Neural cell (in vitro differentiated cells): Measurements from ENCODE around the gene FKBP4. TPM values are rescaled to one million over a fixed set of nuclear protein-coding genes. Genes with fewer than 3 reads are reported as not detected.

ENCODE experiments used
- H2AFZ ChIP-seq: fragments of 200-600, 300-800 bp; sonication (generic), shearing (Covaris generic); 2 replicates; pipeline ENCODE4 v1.6.0; 2014; ENCODE audit warnings: low read depth, mild to moderate bottlenecking, antibody characterized with exemption, low read length, moderate library complexity
- H3F3A ChIP-seq: fragments of 200-600 bp; shearing (Covaris generic); 2 replicates; pipeline ENCODE4 v1.6.1; 2016; ENCODE audit warnings: mild to moderate bottlenecking, moderate library complexity, mixed read lengths, antibody characterized with exemption, low read length; ENCODE audit not compliant: insufficient read depth, poor library complexity, severe bottlenecking
- H3K27ac ChIP-seq: fragments of 200-600, 300-800 bp; sonication (generic), shearing (Covaris generic); 2 replicates; pipeline ENCODE4 v1.5.1; 2014; ENCODE audit warnings: mild to moderate bottlenecking, low read length, moderate library complexity
- H3K27me3 ChIP-seq: fragments of 300-800, 200-600 bp; sonication (generic), shearing (Covaris generic); 2 replicates; pipeline ENCODE4 v1.6.0; 2014; ENCODE audit warnings: mild to moderate bottlenecking, low read depth, low read length, moderate library complexity; ENCODE audit not compliant: insufficient read depth
- H3K36me3 ChIP-seq: fragments of 300-800, 200-600 bp; sonication (generic), shearing (Covaris generic); 2 replicates; pipeline ENCODE4 v1.5.1; 2014; ENCODE audit warnings: mild to moderate bottlenecking, antibody characterized with exemption, low read length, moderate library complexity; ENCODE audit not compliant: insufficient read depth
- H3K4me2 ChIP-seq: fragments of 300-800, 200-600 bp; sonication (generic), shearing (Covaris generic); 2 replicates; pipeline ENCODE4 v1.6.0; 2014; ENCODE audit warnings: mild to moderate bottlenecking, low read length
- H3K4me3 ChIP-seq: fragments of 300-800, 200-600 bp; sonication (generic), shearing (Covaris generic); 2 replicates; pipeline ENCODE4 v1.5.1; 2014; ENCODE audit warnings: mild to moderate bottlenecking, low read length, moderate library complexity
- H3K79me2 ChIP-seq: fragments of 200-600 bp; shearing (Covaris generic); replicated peaks from 2 replicates; pipeline ENCODE4 v1.6.0; 2014; ENCODE audit warnings: mild to moderate bottlenecking, low read length, moderate library complexity; ENCODE audit not compliant: insufficient read depth
- H3K9ac ChIP-seq: fragments of 300-800, 200-600 bp; sonication (generic), shearing (Covaris generic); 2 replicates; pipeline ENCODE4 v1.6.1; 2016; ENCODE audit warnings: mild to moderate bottlenecking, low read length, mixed read lengths
- H3K9me2 ChIP-seq: fragments of 200-600 bp; shearing (Covaris generic); 2 replicates; pipeline ENCODE4 v1.6.1; 2016; ENCODE audit warnings: mild to moderate bottlenecking, low read length, mixed read lengths; ENCODE audit not compliant: insufficient read depth
- H3K9me3 ChIP-seq: fragments of 200-600, 300-800 bp; sonication (generic), shearing (Covaris generic); 2 replicates; pipeline ENCODE4 v1.6.1; 2016; ENCODE audit warnings: mild to moderate bottlenecking, mixed run types, low read length, moderate library complexity, mixed read lengths
- H4K20me1 ChIP-seq: fragments of 200-600 bp; shearing (Covaris generic); 2 replicates; pipeline ENCODE4 v1.6.1; 2016; ENCODE audit warnings: mild to moderate bottlenecking, mixed run types; ENCODE audit not compliant: insufficient read depth
- CTCF ChIP-seq: fragments of 450-650 bp; IDR thresholded peaks from 2 replicates; pipeline ENCODE4 v1.5.1; 2014; ENCODE audit warnings: antibody characterized with exemption, mild to moderate bottlenecking, moderate library complexity; ENCODE audit not compliant: poor library complexity, severe bottlenecking
- EP300 ChIP-seq: fragments of 450-650 bp; conservative IDR thresholded peaks from 2 replicates; pipeline ENCODE4 v1.6.1; 2014; ENCODE audit warnings: antibody characterized with exemption, mild to moderate bottlenecking, moderate library complexity; ENCODE audit not compliant: poor library complexity, severe bottlenecking
- EZH2 ChIP-seq: fragments of 200-600, 300-800 bp; shearing (Covaris generic), sonication (generic); IDR thresholded peaks from 2 replicates; pipeline ENCODE4 v1.6.1; 2014; ENCODE audit warnings: antibody characterized with exemption, low read length, borderline replicate concordance, mild to moderate bottlenecking; ENCODE audit not compliant: insufficient read depth, poor library complexity, severe bottlenecking
- MXI1 ChIP-seq: fragments of 450-650 bp; conservative IDR thresholded peaks from 2 replicates; pipeline ENCODE4 v1.6.1; 2014; ENCODE audit warnings: antibody characterized with exemption, mild to moderate bottlenecking; ENCODE audit not compliant: poor library complexity, severe bottlenecking
- POLR2AphosphoS5 ChIP-seq: IDR thresholded peaks from 2 replicates; pipeline ENCODE4 v1.6.1; 2012
- RAD21 ChIP-seq: fragments of 450-650 bp; conservative IDR thresholded peaks from 2 replicates; pipeline ENCODE4 v1.6.1; 2014; ENCODE audit warnings: antibody characterized with exemption, mild to moderate bottlenecking, moderate library complexity
- SMC3 ChIP-seq: fragments of 450-650 bp; conservative IDR thresholded peaks from 2 replicates; pipeline ENCODE4 v1.6.1; 2014; ENCODE audit warnings: antibody characterized with exemption, mild to moderate bottlenecking, moderate library complexity; ENCODE audit not compliant: poor library complexity
- TAF1 ChIP-seq: IDR thresholded peaks from 2 replicates; pipeline ENCODE4 v1.6.1; 2012; ENCODE audit warnings: low read depth
- polyA plus RNA-seq: library from polyadenylated mRNA; depleted of rRNA; stranded (reverse); fragments of >200 nt; gene quantifications from 2 replicates; pipeline ENCODE4 v1.2.3, GENCODE V29; 2014
- TF ChIP-seq, protein P1 (sequence below): IDR thresholded peaks from 2 replicates; pipeline ENCODE4 v1.6.1; 2012; ENCODE audit warnings: borderline replicate concordance

The FKBP4 gene
- polyA plus RNA-seq, 1 donor from 2014 or later = 102 TPM

DNA sequence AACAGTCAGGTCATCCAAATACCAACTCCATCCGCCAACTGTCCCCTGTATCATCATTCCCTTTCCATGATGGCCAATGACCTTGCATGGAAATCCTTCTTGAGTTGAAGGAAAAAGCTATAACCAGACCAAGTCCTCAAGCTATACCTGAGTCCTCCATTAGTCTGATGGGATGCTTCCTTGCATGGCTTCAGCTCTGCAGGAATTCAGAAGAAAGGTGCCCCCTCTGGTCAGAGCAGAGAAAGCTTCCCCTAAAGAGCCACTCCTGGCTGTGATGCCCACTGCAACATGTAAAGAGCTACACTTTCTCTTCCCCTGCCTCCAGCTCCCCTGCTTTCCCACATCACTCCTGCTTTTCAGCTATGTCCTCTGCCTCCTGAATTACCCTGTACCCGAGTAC lies 43.1 kb upstream of the FKBP4 start:
- Histone ChIP-seq H3K79me2 (no peaks in the 10 kb centered on the region), H2AFZ (no peak overlapping the region), H3K27me3 (peaks cover 42% of the 10 kb centered on the region), H3K9me2 (no peaks in the 10 kb centered on the region), H3K36me3 (no peaks in the 10 kb centered on the region), H3K27ac (no peak overlapping the region), H3F3A (no peaks in the 10 kb centered on the region), H3K4me2 (no peak overlapping the region), H3K4me3 (no peak overlapping the region), H3K9ac (no peak overlapping the region), H4K20me1 (no peaks in the 10 kb centered on the region), H3K9me3 (no peaks in the 10 kb centered on the region)
- no peak for TF ChIP-seq CTCF
- no peak for TF ChIP-seq EZH2
- TF ChIP-seq RAD21 = no peak

DNA sequence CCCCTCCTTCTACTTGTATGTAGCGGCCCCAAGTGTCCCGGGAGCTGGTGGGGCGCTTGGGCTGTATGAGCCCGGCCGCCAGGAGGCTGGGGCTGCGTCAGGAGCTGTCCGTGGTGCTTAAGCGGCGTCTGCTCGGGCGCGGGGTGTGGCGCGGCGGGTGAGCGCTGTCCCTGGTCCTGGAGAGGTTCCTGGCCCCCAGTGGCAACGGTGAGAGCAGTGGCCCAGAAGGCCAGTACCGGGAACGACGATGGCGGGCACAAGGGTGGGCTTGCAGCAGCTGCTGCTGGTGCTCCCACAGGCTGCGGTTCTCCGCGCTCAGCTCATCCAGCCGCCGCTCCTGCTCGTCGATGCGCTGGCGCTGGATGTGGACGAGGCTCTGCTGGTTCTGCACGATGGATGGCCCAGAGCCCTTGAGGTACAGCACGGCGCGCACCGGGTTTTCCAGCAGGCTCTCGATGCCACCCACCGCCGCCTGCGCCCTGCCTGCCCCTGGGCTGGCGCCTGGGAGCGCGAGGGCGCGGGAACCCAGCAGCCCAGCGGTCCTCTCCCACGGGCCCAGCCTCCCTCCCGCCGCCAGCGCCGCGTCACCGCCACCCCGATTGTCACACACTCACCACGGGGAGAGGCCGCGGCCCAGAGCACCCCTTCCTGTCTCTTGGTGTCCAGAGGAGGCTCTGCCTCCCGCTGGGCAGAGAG lies 41.9 kb upstream of the FKBP4 start:
- Histone ChIP-seq H3K9me3 (no peaks in the 10 kb centered on the region), H3K27me3 (peaks cover 42% of the 10 kb centered on the region), H3K79me2 (no peaks in the 10 kb centered on the region), H3K36me3 (no peaks in the 10 kb centered on the region), H3K27ac (no peak overlapping the region), H3F3A (no peaks in the 10 kb centered on the region), H3K4me3 (peak overlapping the region; percentile 59), H4K20me1 (no peaks in the 10 kb centered on the region), H3K9ac (no peak overlapping the region), H3K9me2 (no peaks in the 10 kb centered on the region), H2AFZ (no peak overlapping the region), H3K4me2 (no peak overlapping the region)
- TF ChIP-seq, protein P1, sequence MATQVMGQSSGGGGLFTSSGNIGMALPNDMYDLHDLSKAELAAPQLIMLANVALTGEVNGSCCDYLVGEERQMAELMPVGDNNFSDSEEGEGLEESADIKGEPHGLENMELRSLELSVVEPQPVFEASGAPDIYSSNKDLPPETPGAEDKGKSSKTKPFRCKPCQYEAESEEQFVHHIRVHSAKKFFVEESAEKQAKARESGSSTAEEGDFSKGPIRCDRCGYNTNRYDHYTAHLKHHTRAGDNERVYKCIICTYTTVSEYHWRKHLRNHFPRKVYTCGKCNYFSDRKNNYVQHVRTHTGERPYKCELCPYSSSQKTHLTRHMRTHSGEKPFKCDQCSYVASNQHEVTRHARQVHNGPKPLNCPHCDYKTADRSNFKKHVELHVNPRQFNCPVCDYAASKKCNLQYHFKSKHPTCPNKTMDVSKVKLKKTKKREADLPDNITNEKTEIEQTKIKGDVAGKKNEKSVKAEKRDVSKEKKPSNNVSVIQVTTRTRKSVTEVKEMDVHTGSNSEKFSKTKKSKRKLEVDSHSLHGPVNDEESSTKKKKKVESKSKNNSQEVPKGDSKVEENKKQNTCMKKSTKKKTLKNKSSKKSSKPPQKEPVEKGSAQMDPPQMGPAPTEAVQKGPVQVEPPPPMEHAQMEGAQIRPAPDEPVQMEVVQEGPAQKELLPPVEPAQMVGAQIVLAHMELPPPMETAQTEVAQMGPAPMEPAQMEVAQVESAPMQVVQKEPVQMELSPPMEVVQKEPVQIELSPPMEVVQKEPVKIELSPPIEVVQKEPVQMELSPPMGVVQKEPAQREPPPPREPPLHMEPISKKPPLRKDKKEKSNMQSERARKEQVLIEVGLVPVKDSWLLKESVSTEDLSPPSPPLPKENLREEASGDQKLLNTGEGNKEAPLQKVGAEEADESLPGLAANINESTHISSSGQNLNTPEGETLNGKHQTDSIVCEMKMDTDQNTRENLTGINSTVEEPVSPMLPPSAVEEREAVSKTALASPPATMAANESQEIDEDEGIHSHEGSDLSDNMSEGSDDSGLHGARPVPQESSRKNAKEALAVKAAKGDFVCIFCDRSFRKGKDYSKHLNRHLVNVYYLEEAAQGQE = peak; percentile 95
- no peak for TF ChIP-seq RAD21

- Histone ChIP-seq H3K4me2 (no peak overlapping the region), H3K4me3 (no peak overlapping the region), H3K9me3 (no peaks in the 10 kb centered on the region), H3K27ac (no peak overlapping the region), H2AFZ (no peak overlapping the region), H3K36me3 (no peaks in the 10 kb centered on the region), H3K9me2 (no peaks in the 10 kb centered on the region), H3K27me3 (peaks cover 42% of the 10 kb centered on the region), H3K9ac (no peak overlapping the region), H3F3A (no peaks in the 10 kb centered on the region), H3K79me2 (no peaks in the 10 kb centered on the region), H4K20me1 (no peaks in the 10 kb centered on the region)
- TF ChIP-seq POLR2AphosphoS5 (no peak), SMC3 (no peak), TAF1 (no peak), MXI1 (no peak), RAD21 (no peak), EZH2 (no peak), CTCF (no peak), EP300 (no peak)
- TF ChIP-seq, protein P1 = no peak
These were observed 41.2 kb upstream of the FKBP4 start for GRCh38 chr12:2753536-2753935.
